HG03095 (cell line): ENCODE measurements around the gene OTOL1.

ENCODE experiments used
- ATAC-seq: cut with Tn5 transposase; IDR thresholded peaks from one replicate; pipeline ENCODE4 v1.9.1; 2021; ENCODE audit warnings: moderate library complexity; ENCODE audit not compliant: unreplicated experiment

OTOL1 gene

DNA sequence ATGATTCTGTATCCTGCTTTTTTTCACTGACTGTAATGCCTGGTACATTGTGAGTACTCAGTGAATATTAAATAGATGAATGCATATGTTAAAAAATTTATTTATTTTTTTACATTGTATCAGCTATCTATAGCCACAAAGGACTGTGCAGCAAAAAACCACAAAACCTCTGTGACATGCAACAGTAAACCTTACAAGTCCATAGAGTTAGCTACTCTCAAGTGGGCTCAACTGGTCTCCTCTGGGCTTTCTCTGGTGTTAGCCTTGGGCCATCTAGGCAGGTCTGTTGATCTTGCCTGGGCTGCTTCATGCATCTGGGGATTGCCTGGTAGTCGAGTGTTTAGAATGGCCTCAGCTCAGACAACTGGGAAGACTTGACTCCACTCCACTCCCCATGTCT lies 35.3 kb downstream of the OTOL1 start:
- ATAC-seq = no peak

DNA sequence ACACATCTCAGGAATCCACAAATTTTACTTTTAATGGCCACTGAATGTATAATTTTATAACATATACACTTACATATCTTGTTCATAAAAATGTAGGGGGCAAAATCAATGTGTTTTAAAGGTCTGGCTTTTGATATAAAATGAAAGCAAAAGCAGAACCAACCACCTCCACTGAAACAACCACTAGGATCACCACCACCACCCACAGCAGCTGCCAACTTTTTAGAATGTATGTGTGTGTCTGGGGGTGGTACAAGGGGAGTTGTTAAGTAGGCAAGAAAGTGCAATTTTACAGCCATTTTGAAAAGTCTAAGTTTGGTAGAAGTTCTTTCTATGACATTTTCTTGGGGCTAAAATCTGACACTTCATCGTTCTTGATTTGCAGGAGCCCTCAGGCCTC lies 44.0 kb downstream of the OTOL1 start:
- ATAC-seq = peak; percentile 66

DNA sequence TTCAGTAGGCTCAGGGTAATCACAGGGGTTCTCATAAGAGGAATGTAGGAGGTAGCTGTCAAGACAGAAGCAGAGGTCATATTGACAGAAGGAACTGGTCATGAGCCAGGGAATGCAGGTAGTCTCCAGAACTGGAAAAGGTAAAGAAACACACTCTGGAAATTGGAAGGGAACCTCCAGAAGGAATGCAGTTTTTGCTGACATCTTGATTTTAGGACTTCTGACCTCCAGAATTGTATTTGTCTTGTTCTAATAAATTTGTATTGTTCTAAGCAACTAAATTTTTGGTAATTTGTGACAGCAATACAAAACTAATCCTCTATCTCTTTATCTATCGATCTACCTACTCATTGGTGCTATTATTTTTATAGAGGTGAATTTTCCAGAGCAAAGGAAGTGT lies 49.2 kb downstream of the OTOL1 start:
- no peak for ATAC-seq

DNA sequence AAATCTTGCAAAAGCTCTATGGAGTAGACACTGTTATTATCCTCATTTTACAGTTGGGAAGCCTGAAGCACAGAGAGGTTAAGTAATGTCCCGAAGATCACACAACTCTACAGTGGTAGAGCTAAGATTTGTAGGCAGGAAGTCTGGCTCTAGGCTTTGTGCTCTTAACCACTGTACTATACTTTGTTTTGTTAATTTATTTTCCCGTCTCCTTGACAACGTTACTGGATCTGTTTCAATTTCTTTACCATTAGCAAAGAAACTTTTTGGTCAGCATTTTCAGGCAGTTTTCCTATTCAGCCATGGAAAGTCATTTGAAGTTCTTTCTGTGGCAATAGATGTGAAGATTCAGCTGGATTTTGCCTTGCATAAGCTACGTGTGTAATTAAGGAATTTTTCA lies 51.7 kb downstream of the OTOL1 start:
- no peak for ATAC-seq

DNA sequence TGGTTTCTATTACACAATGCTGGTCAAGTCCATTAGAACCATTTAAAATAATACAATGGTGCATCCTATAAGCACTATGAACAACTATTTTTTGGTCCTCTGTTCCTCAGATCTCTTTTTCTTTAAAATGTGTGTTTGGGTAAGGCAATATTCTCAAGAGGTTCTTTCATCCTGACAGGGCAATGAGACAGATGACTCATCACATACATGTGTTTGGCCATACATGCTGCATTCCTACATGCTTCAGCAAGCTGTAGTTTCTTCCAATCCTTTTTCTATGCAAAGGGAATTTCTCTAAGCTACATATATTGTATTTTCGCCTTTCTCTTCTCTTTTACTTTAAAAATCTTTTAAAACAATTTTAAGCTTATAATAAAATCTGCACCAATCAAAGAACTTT lies 52.7 kb downstream of the OTOL1 start:
- ATAC-seq = no peak

DNA sequence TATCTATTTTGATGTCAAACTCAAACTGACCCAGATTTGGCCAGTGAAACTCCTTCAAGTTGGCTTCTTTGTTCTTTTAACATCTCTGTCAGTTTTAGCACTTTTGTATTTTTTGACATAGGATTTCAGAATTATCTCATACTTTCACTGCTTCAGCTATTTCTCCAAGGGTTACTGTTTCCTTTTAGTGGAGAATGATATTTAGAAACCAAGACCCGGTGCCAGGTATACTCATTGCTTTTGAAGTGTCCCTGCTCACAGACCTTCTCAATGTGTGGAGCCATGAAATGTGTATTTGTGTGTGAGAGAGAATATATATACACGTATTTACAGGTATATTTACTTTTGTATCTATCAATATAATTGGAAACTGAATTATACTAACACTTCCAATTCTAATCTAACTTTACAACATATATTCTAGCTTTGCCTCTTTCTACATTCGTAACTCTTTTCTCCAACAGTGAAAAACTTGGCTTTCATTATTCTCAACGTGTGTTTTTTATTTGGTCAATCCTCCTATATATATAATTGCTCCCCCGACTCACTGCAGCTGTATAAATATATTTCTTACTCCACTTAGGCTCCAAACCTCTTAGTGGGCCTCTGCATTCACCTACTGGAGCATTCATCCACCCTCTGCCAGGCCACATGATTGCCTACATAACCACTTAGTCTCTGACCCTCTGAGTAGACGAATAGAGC lies 54.0 kb downstream of the OTOL1 start:
- ATAC-seq = no peak

DNA sequence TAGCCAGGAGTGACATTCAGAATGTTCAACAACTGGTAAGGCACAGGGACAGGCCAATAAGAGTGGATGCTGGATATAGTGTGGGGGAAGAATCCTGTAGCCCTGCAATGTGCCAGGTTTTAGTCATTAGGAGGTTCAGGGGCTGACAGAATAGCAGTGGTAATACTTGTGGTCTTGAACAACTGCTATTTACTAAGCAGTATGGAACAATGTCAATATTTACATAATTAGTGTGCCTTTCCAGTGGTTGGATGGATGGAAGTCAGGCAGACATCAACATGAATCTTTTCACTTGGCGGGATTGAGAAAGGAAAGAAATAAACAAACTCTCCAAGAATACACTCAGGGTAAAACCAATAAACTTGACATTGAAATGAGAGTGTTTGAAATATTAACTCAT lies 55.1 kb downstream of the OTOL1 start:
- no peak for ATAC-seq

DNA sequence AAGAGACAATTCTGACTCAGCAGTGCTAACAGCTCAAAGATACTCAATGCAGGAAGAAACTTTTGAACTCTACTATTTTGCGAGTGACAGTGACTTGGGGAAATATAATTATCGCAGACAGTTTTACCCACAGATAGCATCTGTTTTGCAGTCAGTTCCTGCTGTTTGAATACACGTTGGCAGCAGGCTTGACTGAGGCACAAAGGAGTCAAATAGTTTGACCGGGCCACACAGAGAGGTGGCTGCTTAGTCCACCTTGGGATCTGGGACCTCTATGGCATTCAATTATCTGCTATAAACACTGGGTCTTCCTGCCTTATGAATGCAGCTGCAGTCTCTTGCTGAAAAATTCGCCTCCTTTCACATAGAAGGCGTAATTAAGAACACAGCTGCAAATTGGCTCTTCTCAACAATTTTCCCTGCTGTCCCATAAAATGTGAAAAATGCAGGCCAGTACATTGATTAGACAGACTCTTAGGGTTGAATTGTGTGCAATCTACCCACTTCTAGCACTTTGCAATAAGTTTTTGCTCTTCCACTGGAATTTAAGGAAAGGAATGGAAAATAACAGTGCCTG lies 56.5 kb downstream of the OTOL1 start:
- ATAC-seq = no peak
